ENCODE measurements around the gene LRP3.

GRCh38 chr19:33240181-33240771 lies 46.1 kb downstream of the LRP3 start:
- no peak for TF ChIP-seq CTCF (IDR thresholded peaks at IDR 0.05)
- TF ChIP-seq MEF2A (IDR thresholded peaks at IDR 0.05; ENCODE audit: borderline replicate concordance, low read depth), result no peak
- no peak for TF ChIP-seq RAD21 (IDR thresholded peaks at IDR 0.05; ENCODE audit: low read length)
- no peak for TF ChIP-seq EZH2phosphoT487 (IDR thresholded peaks at IDR 0.05; ENCODE audit: borderline replicate concordance, low read depth)
- TF ChIP-seq FOXM1 (IDR thresholded peaks at IDR 0.05; ENCODE audit: low read depth), result no peak
- no peak for TF ChIP-seq SIN3A (IDR thresholded peaks at IDR 0.05; ENCODE audit: borderline replicate concordance, low read depth, low read length)

All from SK-N-SH (cell line).